H4 (cell line): ENCODE data around the gene PPP6R1. TPM values are rescaled to one million over a fixed set of nuclear protein-coding genes. Genes with fewer than 3 reads are reported as not detected.

Experiments used
- DNase-seq: peaks from one replicate; pipeline ENCODE4 v3.0.0-alpha.2; 2015; ENCODE audit warnings: low spot score
- total RNA-seq: library from RNA; depleted of rRNA; stranded (reverse); fragments of >200 nt; shearing (Covaris generic); gene quantifications from 2 replicates; pipeline ENCODE4 v1.2.3, GENCODE V29; 2014

Gene PPP6R1
- total RNA-seq, 1 experiment from 2014 or later: 29.7 TPM

GRCh38 chr19:55259540-55260210 is 858 bp upstream of the PPP6R1 start:
- DNase-seq: no peak

GRCh38 chr19:55258476-55258827 is 365 bp downstream of the PPP6R1 start:
- no peak for DNase-seq

- DNase-seq: no peak
Measured at GRCh38 chr19:55257461-55258420, 1.1 kb downstream of the PPP6R1 start.

GRCh38 chr19:55256562-55257460 is 2.0 kb downstream of the PPP6R1 start:
- DNase-seq: no peak

GRCh38 chr19:55255618-55256423 is 3.0 kb downstream of the PPP6R1 start:
- DNase-seq: no peak

GRCh38 chr19:55254625-55254977 is 4.2 kb downstream of the PPP6R1 start:
- DNase-seq: no peak

- no peak for DNase-seq
Measured at GRCh38 chr19:55253842-55254624, 4.8 kb downstream of the PPP6R1 start.

- no peak for DNase-seq
Measured at GRCh38 chr19:55252760-55253663, 5.8 kb downstream of the PPP6R1 start.

GRCh38 chr19:55251341-55252081 is 7.3 kb downstream of the PPP6R1 start:
- DNase-seq: no peak

GRCh38 chr19:55250262-55251036 is 8.4 kb downstream of the PPP6R1 start:
- no peak for DNase-seq

GRCh38 chr19:55249841-55250240 is 9.0 kb downstream of the PPP6R1 start:
- DNase-seq: no peak

GRCh38 chr19:55248704-55249103 is 10.1 kb downstream of the PPP6R1 start:
- DNase-seq: no peak

GRCh38 chr19:55248166-55248675 is 10.6 kb downstream of the PPP6R1 start:
- DNase-seq: no peak

GRCh38 chr19:55247621-55248099 is 11.2 kb downstream of the PPP6R1 start:
- DNase-seq: no peak

GRCh38 chr19:55246462-55247451 is 12.1 kb downstream of the PPP6R1 start:
- DNase-seq: no peak

- no peak for DNase-seq
Measured at GRCh38 chr19:55245236-55245904, 13.4 kb downstream of the PPP6R1 start.
